ENCODE results near the gene CMTM3.

DNA sequence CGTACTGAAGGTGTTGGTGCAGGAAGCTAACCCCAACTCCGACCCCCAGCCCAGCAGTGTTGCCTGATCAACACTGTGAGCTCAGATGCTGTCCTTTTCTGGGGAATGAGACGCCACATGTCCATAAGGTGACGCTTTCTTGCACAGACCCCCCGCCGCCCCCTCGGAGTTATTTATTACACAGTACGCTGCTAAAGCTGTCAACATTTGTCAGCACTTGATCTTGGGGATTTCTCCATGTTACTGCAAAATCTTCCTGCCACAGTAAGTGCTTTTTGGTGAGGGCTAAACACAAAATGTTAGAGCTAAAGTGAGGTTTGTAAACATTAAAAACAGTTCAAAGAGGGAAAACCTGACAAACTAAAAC lies 15.9 kb downstream of the CMTM3 start:
- TF ChIP-seq EZH2phosphoT487 (IDR thresholded peaks at IDR 0.05; ENCODE audit: insufficient read depth, low read depth) (no peak), EZH2 (IDR thresholded peaks at IDR 0.05; ENCODE audit: insufficient read depth, poor library complexity, severe bottlenecking) (no peak)

Measured in GM23248 (cell line).